K562 (cell line): ENCODE data around the gene TP53BP2. TPM values are rescaled to one million over a fixed set of nuclear protein-coding genes. Genes with fewer than 3 reads are reported as not detected.

Experiments used
- FOS ChIP-seq: IDR thresholded peaks from 3 replicates; pipeline ENCODE4 v1.6.1; 2011; ENCODE audit not compliant: insufficient read length; ENCODE audit errors: extremely low read depth
- FOXJ3 ChIP-seq: sonication (generic); formaldehyde crosslinking; IDR thresholded peaks from 2 replicates; pipeline ENCODE4 v1.4.0; 2020; ENCODE audit warnings: mild to moderate bottlenecking, missing genetic modification reagents
- MAZ ChIP-seq, 2 experiments: fragments of 450-650 bp in 1 of 2; sonication (generic) in 1 of 2; formaldehyde crosslinking; IDR thresholded peaks in 1 of 2; conservative IDR thresholded peaks in 1 of 2; 2 replicates each; pipeline versions ENCODE4 v1.4.0 to v1.5.0; 2020; ENCODE audit warnings: mild to moderate bottlenecking in 1 of 2, missing genetic modification reagents in 1 of 2
- NCOA4 ChIP-seq: fragments of 450-650 bp; IDR thresholded peaks from 2 replicates; pipeline ENCODE4 v1.6.1; 2018; ENCODE audit warnings: mild to moderate bottlenecking; ENCODE audit not compliant: partially characterized antibody
- NFYB ChIP-seq: IDR thresholded peaks from 2 replicates; pipeline ENCODE4 v1.6.1; 2011; ENCODE audit warnings: mild to moderate bottlenecking, moderate library complexity; ENCODE audit not compliant: insufficient read length; ENCODE audit errors: extremely low read depth
- RBM14 ChIP-seq: fragments of 200-400 bp; formaldehyde crosslinking; IDR thresholded peaks from 2 replicates; pipeline ENCODE4 v1.6.1; 2018; ENCODE audit warnings: low read depth, mild to moderate bottlenecking, low read length, moderate library complexity, borderline replicate concordance; ENCODE audit not compliant: insufficient read depth
- SP2 ChIP-seq: IDR thresholded peaks from 2 replicates; pipeline ENCODE4 v1.6.1; 2011; ENCODE audit warnings: mild to moderate bottlenecking, low read depth, low read length, moderate library complexity; ENCODE audit not compliant: poor library complexity, severe bottlenecking; ENCODE audit errors: extremely low read depth
- TRIM28 ChIP-seq: fragments of 450-650 bp; IDR thresholded peaks from 2 replicates; pipeline ENCODE4 v1.6.1; 2017
- ZBTB9 ChIP-seq: fragments of 450-650 bp; formaldehyde crosslinking; IDR thresholded peaks from 2 replicates; pipeline ENCODE4 v1.4.0; 2020; ENCODE audit warnings: mild to moderate bottlenecking, moderate library complexity
- ZNF584 ChIP-seq: fragments of 200-800 bp; sonication (Bioruptor generic); IDR thresholded peaks from 2 replicates; pipeline ENCODE4 v1.6.1; 2016; ENCODE audit warnings: low read depth, mild to moderate bottlenecking, missing genetic modification characterization, missing compliant biosample characterization
- polyA plus RNA-seq, 8 experiments: library from polyadenylated mRNA; depleted of rRNA in 4 of 8; stranded (reverse) in 5 of 8; unstranded in 3 of 8; fragments of >200 nt; fragmentation: Nextera tagmentation in 2 of 8; fragmentation: Illumina TruSeq in 1 of 8; extraction: Ambion mirVana in 2 of 8; extraction: Trizol in 1 of 8; gene quantifications; 2 replicates each; pipeline versions ENCODE4 v1.2.1 to v1.2.3, GENCODE V29; 2011 to 2014; ENCODE audit warnings: inconsistent platforms in 1 of 8, missing spikeins in 1 of 8
- total RNA-seq, 7 experiments: library from RNA; depleted of rRNA in 6 of 7; stranded (reverse); fragments of >200 nt in 6 of 7; fragmentation: Illumina TruSeq in 2 of 7; extraction: Trizol in 2 of 7; gene quantifications; 2 replicates each; pipeline versions ENCODE4 v1.2.1 to v1.2.3, GENCODE V29; 2011 to 2021; ENCODE audit warnings: low replicate concordance in 1 of 7
- TF ChIP-seq, protein P1 (sequence below), 2 experiments: fragments of 450-650 bp; formaldehyde crosslinking in 1 of 2; IDR thresholded peaks; 2 replicates each; pipeline versions ENCODE4 v1.4.0 to v1.6.1; 2014 to 2020; ENCODE audit warnings: mild to moderate bottlenecking in 2 of 2, borderline replicate concordance in 1 of 2, low read depth in 1 of 2
- TF ChIP-seq, protein P2 (sequence below): fragments of 250-450 bp; sonication (Bioruptor Pico); IDR thresholded peaks from 2 replicates; pipeline ENCODE4 v1.4.0; 2020

TP53BP2 gene
- total and polyA plus RNA-seq, 9 of the 15 experiments (the other 6 are each of a cell fraction or from before 2014, with no cell fraction given), result 17.0 to 69.6 (median 40.1) TPM

- TF ChIP-seq RBM14 (no peak), ZNF584 (CRISPR knock-in tag) (no peak), SP2 (no peak), NFYB (no peak), NCOA4 (no peak), MAZ (CRISPR knock-in tag; conservative IDR thresholded peaks at IDR 0.05 in 1 of 2, IDR thresholded peaks at IDR 0.05 in 1 of 2) (0 out of 4 replicates have a peak, but pooled peaks of 1 of the 2 experiments have one; percentile 30), ZBTB9 (CRISPR knock-in tag) (no peak), TRIM28 (no peak), FOXJ3 (no peak), FOS (no peak)
- TF ChIP-seq, protein P1, sequence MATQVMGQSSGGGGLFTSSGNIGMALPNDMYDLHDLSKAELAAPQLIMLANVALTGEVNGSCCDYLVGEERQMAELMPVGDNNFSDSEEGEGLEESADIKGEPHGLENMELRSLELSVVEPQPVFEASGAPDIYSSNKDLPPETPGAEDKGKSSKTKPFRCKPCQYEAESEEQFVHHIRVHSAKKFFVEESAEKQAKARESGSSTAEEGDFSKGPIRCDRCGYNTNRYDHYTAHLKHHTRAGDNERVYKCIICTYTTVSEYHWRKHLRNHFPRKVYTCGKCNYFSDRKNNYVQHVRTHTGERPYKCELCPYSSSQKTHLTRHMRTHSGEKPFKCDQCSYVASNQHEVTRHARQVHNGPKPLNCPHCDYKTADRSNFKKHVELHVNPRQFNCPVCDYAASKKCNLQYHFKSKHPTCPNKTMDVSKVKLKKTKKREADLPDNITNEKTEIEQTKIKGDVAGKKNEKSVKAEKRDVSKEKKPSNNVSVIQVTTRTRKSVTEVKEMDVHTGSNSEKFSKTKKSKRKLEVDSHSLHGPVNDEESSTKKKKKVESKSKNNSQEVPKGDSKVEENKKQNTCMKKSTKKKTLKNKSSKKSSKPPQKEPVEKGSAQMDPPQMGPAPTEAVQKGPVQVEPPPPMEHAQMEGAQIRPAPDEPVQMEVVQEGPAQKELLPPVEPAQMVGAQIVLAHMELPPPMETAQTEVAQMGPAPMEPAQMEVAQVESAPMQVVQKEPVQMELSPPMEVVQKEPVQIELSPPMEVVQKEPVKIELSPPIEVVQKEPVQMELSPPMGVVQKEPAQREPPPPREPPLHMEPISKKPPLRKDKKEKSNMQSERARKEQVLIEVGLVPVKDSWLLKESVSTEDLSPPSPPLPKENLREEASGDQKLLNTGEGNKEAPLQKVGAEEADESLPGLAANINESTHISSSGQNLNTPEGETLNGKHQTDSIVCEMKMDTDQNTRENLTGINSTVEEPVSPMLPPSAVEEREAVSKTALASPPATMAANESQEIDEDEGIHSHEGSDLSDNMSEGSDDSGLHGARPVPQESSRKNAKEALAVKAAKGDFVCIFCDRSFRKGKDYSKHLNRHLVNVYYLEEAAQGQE (IDR thresholded peaks at IDR 0.05; ENCODE audit: borderline replicate concordance), result peak; percentile 44; the same call in 1 of the 2 replicates
- TF ChIP-seq, protein P1 (CRISPR knock-in tag; IDR thresholded peaks at IDR 0.05; ENCODE audit: low read depth), result no peak
- TF ChIP-seq, protein P2, sequence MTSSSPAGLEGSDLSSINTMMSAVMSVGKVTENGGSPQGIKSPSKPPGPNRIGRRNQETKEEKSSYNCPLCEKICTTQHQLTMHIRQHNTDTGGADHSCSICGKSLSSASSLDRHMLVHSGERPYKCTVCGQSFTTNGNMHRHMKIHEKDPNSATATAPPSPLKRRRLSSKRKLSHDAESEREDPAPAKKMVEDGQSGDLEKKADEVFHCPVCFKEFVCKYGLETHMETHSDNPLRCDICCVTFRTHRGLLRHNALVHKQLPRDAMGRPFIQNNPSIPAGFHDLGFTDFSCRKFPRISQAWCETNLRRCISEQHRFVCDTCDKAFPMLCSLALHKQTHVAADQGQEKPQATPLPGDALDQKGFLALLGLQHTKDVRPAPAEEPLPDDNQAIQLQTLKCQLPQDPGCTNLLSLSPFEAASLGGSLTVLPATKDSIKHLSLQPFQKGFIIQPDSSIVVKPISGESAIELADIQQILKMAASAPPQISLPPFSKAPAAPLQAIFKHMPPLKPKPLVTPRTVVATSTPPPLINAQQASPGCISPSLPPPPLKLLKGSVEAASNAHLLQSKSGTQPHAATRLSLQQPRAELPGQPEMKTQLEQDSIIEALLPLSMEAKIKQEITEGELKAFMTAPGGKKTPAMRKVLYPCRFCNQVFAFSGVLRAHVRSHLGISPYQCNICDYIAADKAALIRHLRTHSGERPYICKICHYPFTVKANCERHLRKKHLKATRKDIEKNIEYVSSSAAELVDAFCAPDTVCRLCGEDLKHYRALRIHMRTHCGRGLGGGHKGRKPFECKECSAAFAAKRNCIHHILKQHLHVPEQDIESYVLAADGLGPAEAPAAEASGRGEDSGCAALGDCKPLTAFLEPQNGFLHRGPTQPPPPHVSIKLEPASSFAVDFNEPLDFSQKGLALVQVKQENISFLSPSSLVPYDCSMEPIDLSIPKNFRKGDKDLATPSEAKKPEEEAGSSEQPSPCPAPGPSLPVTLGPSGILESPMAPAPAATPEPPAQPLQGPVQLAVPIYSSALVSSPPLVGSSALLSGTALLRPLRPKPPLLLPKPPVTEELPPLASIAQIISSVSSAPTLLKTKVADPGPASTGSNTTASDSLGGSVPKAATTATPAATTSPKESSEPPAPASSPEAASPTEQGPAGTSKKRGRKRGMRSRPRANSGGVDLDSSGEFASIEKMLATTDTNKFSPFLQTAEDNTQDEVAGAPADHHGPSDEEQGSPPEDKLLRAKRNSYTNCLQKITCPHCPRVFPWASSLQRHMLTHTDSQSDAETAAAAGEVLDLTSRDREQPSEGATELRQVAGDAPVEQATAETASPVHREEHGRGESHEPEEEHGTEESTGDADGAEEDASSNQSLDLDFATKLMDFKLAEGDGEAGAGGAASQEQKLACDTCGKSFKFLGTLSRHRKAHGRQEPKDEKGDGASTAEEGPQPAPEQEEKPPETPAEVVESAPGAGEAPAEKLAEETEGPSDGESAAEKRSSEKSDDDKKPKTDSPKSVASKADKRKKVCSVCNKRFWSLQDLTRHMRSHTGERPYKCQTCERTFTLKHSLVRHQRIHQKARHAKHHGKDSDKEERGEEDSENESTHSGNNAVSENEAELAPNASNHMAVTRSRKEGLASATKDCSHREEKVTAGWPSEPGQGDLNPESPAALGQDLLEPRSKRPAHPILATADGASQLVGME (CRISPR knock-in tag), result no peak
Measured at GRCh38 chr1:223759273-223759672, 86.5 kb downstream of the TP53BP2 start (continued).
